ENCODE data around the gene FAM8A1.

FAM8A1 gene

DNA sequence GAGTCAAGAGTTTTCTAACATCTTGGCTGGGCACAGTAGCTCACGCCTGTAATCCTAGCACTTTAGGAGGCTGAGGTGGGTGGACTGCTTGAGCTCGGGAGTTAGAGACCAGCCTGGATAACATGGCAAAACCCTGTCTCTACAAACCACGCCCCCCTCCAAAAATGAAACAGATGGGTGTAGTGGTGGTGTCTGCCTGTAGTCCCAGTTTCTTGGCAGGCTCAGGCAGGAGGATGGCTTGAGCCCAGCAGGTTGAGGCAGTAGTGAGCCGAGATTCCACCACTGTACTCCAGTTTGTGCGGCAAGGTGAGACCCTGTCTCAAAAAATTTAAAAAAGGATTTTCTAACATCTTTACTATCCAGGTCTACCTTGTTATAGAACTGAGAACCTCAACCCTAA, 22.0 kb downstream of the FAM8A1 start:
- H3K4me3 ChIP-seq (ENCODE audit: insufficient read depth, low read length, poor library complexity, severe bottlenecking): no peak overlapping the region
- peaks cover 84% of the 10 kb centered on the region for H3K36me3 ChIP-seq (ENCODE audit: low read length)
- no peak overlapping the region for H3K27ac ChIP-seq (ENCODE audit: low read depth, low read length)
- TF ChIP-seq, protein P1, sequence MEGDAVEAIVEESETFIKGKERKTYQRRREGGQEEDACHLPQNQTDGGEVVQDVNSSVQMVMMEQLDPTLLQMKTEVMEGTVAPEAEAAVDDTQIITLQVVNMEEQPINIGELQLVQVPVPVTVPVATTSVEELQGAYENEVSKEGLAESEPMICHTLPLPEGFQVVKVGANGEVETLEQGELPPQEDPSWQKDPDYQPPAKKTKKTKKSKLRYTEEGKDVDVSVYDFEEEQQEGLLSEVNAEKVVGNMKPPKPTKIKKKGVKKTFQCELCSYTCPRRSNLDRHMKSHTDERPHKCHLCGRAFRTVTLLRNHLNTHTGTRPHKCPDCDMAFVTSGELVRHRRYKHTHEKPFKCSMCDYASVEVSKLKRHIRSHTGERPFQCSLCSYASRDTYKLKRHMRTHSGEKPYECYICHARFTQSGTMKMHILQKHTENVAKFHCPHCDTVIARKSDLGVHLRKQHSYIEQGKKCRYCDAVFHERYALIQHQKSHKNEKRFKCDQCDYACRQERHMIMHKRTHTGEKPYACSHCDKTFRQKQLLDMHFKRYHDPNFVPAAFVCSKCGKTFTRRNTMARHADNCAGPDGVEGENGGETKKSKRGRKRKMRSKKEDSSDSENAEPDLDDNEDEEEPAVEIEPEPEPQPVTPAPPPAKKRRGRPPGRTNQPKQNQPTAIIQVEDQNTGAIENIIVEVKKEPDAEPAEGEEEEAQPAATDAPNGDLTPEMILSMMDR (IDR thresholded peaks at IDR 0.05; ENCODE audit: insufficient read depth, low read length, poor library complexity, severe bottlenecking): no peak
- TF ChIP-seq EZH2phosphoT487 (conservative IDR thresholded peaks at IDR 0.05; ENCODE audit: low read length): no peak
- H3K9me2 ChIP-seq (replicated peaks; ENCODE audit: insufficient read depth, low read length): no peaks in the 10 kb centered on the region
- peaks cover 29% of the 10 kb centered on the region for H3F3A ChIP-seq (ENCODE audit: insufficient read depth)
- H3K27me3 ChIP-seq (ENCODE audit: low read length): no peaks in the 10 kb centered on the region
- H4K20me1 ChIP-seq (ENCODE audit: low read depth, low read length): peaks cover 76% of the 10 kb centered on the region
- H3K79me2 ChIP-seq (ENCODE audit: insufficient read depth, low read length): peaks cover 92% of the 10 kb centered on the region
- no peaks in the 10 kb centered on the region for H3K9me3 ChIP-seq (ENCODE audit: insufficient read depth, low read length)
- no peak overlapping the region for H3K4me2 ChIP-seq (ENCODE audit: low read depth, low read length, poor library complexity, severe bottlenecking)
- H3K9ac ChIP-seq (ENCODE audit: low read length): no peak overlapping the region
- H2AFZ ChIP-seq (ENCODE audit: low read depth, low read length, severe bottlenecking): no peak overlapping the region

DNA sequence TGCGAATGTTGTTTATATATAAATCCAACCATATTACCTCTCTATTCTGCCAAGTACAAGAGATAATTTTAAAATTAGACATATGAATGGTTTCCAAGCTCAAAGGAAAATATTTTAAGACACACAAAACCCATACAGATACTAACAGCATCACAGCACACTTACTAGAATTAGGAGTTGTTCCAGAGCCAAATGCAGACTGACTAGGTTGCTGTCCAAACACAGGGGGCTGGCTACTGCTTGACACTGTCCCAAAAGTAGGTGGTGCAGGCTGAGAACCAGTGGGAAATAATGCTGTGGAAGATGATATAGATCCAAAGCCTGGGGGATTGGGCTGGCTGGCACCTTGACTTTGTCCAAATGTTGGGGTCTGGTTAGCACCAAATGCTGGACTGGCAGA, 24.3 kb downstream of the FAM8A1 start:
- Histone ChIP-seq H4K20me1 (ENCODE audit: low read depth, low read length) (peaks cover 74% of the 10 kb centered on the region), H3K9me3 (ENCODE audit: insufficient read depth, low read length) (no peaks in the 10 kb centered on the region), H3K27ac (ENCODE audit: low read depth, low read length) (no peak overlapping the region), H2AFZ (ENCODE audit: low read depth, low read length, severe bottlenecking) (no peak overlapping the region), H3K9ac (ENCODE audit: low read length) (no peak overlapping the region), H3K27me3 (ENCODE audit: low read length) (no peaks in the 10 kb centered on the region), H3K36me3 (ENCODE audit: low read length) (peaks cover 90% of the 10 kb centered on the region), H3K79me2 (ENCODE audit: insufficient read depth, low read length) (peaks cover 93% of the 10 kb centered on the region), H3F3A (ENCODE audit: insufficient read depth) (peaks cover 29% of the 10 kb centered on the region), H3K9me2 (replicated peaks; ENCODE audit: insufficient read depth, low read length) (no peaks in the 10 kb centered on the region), H3K4me3 (ENCODE audit: insufficient read depth, low read length, poor library complexity, severe bottlenecking) (no peak overlapping the region), H3K4me2 (ENCODE audit: low read depth, low read length, poor library complexity, severe bottlenecking) (no peak overlapping the region)
- TF ChIP-seq, protein P1 (IDR thresholded peaks at IDR 0.05; ENCODE audit: insufficient read depth, low read length, poor library complexity, severe bottlenecking): no peak
- TF ChIP-seq EZH2phosphoT487 (conservative IDR thresholded peaks at IDR 0.05; ENCODE audit: low read length): no peak

DNA sequence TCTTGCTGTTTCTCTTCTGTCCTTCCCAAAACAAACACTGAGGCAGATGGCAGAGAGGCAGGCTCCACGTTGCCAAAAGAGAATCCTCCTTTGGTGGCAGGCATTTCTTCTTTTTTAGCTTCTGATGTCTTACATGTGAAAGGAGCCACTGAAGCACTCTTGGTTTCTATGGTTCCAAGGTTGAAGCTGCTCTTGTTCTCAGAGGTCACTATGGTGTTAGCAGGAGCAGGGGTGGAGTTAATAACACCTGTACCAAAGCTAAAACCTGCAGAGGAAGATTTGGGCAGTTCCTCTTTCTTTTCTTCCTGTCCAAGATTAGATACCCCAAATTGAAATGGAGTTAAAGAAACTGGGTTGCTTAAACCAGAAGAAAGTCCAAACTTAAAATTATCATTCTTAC, 28.8 kb downstream of the FAM8A1 start:
- Histone ChIP-seq H3K79me2 (ENCODE audit: insufficient read depth, low read length) (peaks cover 94% of the 10 kb centered on the region), H2AFZ (ENCODE audit: low read depth, low read length, severe bottlenecking) (no peak overlapping the region), H3K4me3 (ENCODE audit: insufficient read depth, low read length, poor library complexity, severe bottlenecking) (no peak overlapping the region), H3K9me2 (replicated peaks; ENCODE audit: insufficient read depth, low read length) (no peaks in the 10 kb centered on the region), H3K4me2 (ENCODE audit: low read depth, low read length, poor library complexity, severe bottlenecking) (no peak overlapping the region), H3F3A (ENCODE audit: insufficient read depth) (peaks cover 24% of the 10 kb centered on the region), H3K9ac (ENCODE audit: low read length) (no peak overlapping the region), H3K9me3 (ENCODE audit: insufficient read depth, low read length) (no peaks in the 10 kb centered on the region), H3K36me3 (ENCODE audit: low read length) (peaks cover 84% of the 10 kb centered on the region), H3K27ac (ENCODE audit: low read depth, low read length) (no peak overlapping the region), H4K20me1 (ENCODE audit: low read depth, low read length) (peaks cover 58% of the 10 kb centered on the region), H3K27me3 (ENCODE audit: low read length) (no peaks in the 10 kb centered on the region)
- no peak for TF ChIP-seq EZH2phosphoT487 (conservative IDR thresholded peaks at IDR 0.05; ENCODE audit: low read length)
- TF ChIP-seq, protein P1 (IDR thresholded peaks at IDR 0.05; ENCODE audit: insufficient read depth, low read length, poor library complexity, severe bottlenecking): no peak
